GM12874 (cell line): ENCODE data around the gene AFF2.

Experiments
- CTCF ChIP-seq: IDR thresholded peaks from 2 replicates; pipeline ENCODE4 v1.5.1; 2011; ENCODE audit warnings: low read depth, mild to moderate bottlenecking, control low read depth, low read length, moderate library complexity; ENCODE audit not compliant: insufficient read depth

The AFF2 gene

DNA sequence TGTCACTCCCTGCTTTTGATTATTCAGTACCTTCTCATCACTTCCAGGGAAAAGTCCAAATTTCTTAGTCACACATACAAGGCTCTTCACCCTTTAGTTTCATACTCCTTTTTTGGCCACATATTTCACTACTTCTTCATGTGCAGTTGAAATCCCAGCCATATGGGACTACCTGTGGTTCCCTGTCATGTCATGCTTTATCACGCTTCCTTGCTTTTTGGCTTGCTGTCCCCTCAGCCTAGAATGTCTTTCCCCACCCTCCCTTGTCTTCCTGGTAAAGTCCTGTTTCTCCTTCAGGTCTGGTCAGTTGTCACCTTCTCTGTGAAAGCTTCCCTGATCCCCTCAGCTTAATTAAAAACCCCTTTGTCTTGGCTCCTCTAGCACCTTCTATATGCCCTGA lies 163.8 kb downstream of the AFF2 start:
- no peak for TF ChIP-seq CTCF

DNA sequence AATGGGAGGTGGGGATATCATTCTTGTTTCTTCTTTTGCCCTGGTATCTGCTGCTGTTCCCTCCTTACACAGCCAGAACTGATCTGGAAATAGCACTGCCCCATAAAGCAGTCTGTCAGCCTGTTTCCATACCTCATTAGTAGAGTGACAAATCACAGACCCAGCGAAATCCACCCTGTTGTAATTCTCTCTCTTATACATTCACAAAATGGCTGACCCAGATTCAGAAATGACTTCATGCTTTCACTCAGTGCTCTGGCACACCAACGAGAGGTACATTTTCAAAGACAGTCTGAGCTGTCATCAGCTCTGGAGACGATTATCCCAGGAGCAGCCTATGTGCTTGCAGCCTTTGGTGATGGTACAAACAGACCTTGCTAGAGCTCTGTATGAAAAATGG lies 164.6 kb downstream of the AFF2 start:
- no peak for TF ChIP-seq CTCF

GRCh38 chrX:148670277-148670676 lies 169.9 kb downstream of the AFF2 start:
- no peak for TF ChIP-seq CTCF

- no peak for TF ChIP-seq CTCF
Observed at GRCh38 chrX:148672517-148672916, 172.1 kb downstream of the AFF2 start.

GRCh38 chrX:148681605-148682004 lies 181.2 kb downstream of the AFF2 start:
- no peak for TF ChIP-seq CTCF

GRCh38 chrX:148682206-148682605 lies 181.8 kb downstream of the AFF2 start:
- no peak for TF ChIP-seq CTCF

- TF ChIP-seq CTCF = no peak
Observed at GRCh38 chrX:148691456-148691855, 191.0 kb downstream of the AFF2 start.

- TF ChIP-seq CTCF = no peak
Observed at GRCh38 chrX:148695255-148695654, 194.8 kb downstream of the AFF2 start.
